Activated CD4-positive, alpha-beta T cell treated with anti-CD3 and anti-CD28 coated beads, Interleukin-2, amount 50 U/mL, for 1 hour (primary cell): ENCODE data around the gene PKD2L2.
"Not testable (repeated sequence)": the region's sequence is repeated elsewhere in the genome, so short reads cannot be mapped to it uniquely, and the experiment has no call there.

Source experiments
- DNase-seq: peaks from one replicate; pipeline ENCODE4 v3.0.0-alpha.2; 2020

The PKD2L2 gene

DNA sequence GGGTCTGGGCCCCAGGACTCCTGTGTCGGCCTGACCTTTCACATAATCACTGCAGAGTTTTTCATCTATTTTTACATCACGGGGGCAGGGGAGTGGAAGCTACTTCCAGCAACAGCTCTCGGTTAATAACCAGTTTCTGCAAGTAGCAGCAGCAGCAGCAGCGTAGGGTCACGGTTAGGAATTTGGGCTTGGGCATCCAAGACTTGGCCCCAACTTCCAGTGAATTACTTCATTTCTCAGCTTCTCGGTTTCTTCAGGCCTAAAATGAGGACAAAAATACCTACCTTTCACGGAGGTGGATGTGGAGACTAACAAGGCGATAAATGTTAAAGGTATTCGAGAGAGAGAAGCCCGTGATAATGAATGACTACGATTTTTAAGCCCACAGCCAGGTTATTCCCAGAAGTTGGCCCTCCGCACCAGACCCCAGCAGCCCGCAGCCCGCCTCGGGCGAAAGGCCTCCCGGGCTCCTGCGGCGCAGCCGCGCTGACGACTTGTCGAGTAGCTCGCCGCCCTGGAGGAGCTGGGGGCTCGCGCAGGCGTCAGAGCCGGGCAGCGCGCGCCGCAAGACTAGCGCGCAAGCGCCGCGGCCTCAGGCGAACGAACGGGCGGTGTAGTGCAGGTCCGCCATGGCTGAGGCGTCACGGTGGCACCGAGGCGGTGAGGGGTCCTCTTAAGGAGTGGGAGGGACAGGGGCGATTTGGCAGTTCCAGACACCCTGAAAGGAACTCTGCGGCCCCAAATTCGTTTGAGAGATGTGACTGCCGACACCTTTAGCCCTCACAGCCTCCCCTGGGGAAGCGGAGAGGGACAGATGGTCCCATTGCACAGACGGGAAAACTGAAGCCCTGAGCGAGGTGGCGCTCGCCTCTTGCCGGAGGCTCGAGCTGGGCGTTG is at the start of gene PKD2L2:
Gene PKD2L2 (plus strand): TSS at position 595 of the 897 bp plus-strand sequence. CDS start 35 bp downstream, at position 630.
- peak; percentile 70 for DNase-seq

DNA sequence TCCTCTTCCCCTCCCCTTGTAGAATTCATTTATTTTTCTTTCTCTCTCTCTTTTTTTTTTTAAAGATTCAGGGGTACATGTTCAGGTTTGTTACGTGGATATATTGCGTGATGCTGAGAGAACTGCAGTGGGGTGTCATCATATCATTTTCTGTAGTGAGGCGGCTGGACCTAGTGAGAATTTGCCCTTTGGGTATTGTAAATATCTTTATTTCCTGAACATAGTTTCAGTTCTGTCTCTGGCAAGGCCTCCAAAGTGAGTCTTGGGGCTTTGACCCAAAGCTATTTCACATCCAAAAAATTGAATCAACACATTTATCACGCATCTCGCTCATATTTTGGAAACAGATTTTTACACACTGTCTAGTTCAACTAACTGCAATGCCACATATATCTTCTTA is 47.0 kb upstream of the PKD2L2 start:
- DNase-seq = no peak

DNA sequence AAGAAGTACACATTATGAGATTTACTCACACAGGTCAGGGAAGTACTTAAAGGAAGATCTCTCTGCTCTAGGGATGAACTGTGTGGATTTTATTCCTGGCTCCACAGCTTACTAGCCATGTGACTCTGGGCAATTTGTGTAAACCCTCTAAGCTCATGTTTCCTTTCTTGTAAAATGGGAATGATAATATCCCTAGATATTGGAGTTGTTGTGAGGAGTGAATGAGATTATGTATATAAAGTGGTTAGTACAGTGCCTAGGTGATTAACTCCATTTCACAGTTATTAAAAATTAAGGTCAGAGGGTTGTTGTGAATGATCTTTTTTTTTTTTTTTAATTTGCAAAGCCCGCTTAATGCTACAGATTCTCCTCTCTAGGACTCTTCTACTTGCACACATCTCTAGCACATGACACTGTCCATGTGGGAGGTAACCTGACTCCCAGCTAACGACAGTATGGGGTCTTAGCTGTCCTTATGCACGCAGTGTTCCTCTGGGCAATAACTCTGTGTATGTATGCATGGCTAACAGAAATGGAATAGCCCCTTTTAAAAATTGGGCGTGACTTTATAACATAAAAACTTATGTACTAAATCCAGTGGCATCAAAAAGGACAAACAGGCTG is 45.5 kb upstream of the PKD2L2 start:
- DNase-seq = no peak

DNA sequence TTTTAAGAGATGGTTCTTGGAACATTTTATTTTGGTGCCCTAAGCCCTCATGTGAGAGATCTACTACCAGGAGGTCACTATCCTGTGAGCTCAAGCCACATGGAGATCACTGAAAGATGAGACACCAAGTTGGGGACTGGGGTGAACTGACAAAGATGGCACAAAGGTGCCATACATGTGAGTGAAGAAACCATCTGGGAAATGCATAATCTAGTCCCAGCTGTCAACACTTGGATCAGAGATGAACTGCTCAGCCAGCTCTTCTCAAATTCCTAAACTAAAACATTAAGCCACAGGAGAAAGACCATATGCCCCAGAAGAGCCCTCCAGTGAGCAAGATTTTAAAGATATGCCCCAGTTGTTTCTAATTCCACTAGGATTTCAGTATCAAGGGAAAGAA is 43.8 kb upstream of the PKD2L2 start:
- DNase-seq = no peak

DNA sequence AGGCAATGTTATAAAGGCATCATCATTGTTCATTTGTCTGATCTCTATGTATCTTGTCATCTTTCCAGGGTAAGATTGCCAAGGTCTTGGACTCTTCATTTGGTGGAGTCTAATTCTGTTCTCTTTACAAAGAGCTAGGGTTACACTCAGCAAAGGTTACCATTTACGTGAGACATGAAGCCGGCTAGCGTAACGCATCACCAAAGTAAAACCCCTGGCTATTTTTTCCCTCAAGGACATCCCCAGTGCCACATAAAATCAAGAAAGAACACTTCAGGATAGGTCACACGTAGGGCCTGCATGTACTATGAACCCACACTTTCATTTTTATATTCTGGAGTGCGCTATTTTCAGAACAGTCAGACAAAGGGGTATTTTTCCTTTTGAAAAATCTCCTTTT is 41.6 kb upstream of the PKD2L2 start:
- DNase-seq = no peak

DNA sequence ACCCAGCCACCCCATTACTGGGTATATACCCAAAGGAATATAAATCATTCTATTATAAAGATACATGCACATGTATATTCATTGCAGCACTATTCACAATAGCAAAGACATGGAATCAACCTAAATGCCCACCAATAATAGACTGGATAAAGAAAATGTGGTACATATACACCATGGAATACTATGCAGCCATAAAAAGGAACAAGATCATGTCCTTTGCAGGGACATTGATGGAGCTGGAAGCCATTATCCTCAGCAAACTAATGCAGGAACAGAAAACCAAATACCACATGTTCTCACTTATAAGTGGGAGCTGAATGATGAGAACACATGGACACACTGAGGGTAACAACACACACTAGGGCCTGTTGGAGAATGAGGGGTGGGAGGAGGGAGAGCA is 36.1 kb upstream of the PKD2L2 start:
- not testable (repeated sequence) for DNase-seq

DNA sequence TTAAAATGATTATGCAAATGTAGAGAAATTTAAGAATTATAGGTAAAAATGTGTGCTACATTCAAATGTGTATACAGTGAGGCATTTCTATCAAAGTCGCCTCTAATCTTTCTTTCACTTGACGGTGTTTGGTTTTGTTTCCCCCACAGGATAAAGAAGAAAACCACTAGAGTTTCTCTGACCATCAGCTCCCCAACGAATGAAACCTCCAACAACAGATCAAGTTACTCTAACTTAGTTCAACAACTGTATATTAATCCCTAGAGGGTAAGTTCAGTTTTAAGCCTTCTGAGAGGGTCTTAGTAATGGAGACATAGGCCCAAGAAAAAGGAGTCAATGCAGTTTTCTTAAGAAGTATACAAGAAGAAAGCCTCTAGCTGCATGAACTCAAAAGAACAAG is 33.1 kb upstream of the PKD2L2 start:
- DNase-seq = no peak

DNA sequence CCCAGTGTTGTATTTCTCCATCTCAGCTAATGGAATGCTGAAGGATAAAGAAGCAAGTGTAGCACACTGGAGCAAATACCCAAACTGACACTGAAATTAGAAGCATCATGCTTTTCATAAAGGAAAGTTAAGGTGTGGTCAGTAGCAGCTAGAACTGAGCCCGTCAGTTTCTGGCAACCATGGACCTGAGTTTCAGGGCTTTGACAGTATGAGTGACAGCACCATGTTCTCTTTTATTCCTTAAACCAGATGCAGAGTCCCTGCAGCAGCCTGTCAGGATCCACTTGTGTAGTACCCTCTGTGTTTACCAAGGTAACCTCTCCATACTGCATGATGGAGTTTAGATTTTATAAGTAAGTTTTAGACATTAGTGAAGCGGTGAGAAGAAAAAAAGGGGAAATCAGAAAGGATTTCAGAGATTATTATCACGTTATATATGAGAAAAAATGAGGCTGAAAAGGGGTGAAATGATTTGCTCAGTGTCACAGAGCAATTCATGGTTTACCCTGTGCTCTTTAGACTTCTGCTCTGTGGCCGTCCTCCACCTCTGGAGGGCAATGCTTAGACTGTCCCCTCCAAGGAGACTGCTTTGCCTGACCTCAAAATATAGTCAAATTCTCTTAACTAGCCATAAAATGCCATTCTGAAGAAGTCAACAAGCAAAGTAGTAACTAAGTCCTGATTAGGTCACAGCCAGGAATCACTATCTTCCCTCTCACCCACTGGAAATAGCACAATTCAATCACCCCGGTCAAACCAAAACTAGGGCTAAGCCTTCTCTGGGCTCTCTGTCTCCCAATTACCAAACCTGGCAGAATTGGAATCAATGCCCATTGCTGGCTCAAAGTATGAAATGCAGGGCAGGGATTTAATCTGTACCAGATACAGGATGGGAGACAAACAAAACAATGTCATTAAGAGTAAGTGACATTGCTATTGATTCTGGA is 32.1 kb upstream of the PKD2L2 start:
- no peak for DNase-seq

DNA sequence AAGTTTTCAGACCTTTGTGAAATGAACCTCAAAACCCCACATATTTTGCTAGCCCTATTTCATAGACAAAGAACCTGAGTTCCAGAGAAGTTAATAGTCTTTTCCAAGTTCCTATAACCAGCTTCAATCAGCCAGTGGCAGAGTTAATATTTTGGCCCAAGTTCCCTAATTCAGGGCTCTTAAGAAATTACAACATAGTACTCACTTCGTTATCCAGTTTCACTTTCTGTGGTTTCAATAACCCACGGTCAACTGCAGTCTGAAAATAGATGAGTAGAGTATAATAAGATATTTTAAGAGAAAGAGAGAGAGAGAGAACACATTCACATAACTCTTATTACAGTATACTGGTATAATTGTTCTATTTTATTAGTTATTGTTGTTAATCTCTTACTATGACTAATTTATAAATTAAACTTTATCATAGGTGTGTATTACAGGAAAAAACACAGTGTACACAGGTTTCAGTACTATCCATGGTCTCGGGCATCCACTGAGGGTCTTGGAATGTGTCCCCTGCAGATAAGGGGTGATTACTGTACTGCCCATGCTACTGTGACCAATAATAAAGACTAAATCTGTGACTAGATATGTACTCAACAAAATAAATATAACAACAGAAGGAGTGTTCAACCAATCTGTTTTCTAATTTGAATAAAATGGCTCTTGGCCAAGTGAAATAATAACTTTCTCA is 30.9 kb upstream of the PKD2L2 start:
- no peak for DNase-seq

DNA sequence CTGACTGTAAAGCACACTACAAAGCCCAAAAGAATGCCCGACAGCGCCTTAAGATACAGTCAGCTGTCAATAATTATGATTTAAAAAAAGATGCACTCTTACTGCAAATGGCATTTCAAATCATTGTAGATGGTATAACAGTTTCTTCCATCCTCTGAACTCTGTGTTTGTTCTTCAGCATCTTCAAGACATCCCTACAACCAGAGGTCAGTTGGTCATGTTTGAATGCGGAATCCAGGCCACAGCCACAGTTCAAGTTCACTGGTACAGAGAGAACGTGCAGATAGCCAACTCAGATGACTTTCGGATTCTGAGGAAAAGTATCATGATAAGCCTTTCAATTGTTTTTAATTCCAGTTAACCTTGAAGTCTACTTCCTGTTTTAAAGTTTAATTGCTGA is 30.3 kb upstream of the PKD2L2 start:
- DNase-seq = no peak

DNA sequence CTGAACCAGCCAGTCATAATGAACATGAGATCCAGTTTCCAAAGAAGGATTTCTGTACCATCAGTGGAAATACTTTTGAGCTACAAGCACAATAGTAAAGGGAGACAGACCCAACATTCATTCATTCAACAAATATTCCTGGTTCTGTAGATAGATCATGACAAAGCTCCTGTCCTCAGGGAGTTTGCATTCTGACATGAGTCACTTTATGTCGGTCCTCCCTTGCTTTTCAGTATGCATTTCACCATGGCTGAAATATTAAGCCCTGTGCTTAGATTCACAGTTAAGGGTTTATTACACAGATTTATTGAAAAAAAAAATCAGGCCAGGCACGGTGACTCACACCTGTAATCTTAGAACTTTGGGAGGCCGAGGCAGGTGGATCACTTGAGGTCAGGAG is 27.0 kb upstream of the PKD2L2 start:
- no peak for DNase-seq

DNA sequence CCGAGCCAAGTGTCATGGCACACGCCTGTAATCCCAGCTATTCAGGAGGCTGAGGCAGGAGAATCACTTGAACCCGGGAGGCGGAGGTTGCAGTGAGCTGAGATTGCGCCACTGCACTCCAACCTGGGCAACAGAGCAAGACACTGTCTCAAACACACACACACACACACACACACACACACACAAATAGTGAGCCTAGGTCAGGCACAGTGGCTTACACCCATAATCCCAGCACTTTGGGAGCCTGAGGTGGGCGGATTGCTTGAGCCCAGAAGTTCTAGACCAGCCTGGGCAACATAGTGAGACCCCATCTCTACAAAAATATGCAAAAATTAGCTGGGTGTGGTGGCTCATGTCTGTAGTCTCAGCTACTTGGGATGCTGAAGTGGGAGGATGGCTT is 25.6 kb upstream of the PKD2L2 start:
- not testable (repeated sequence) for DNase-seq

DNA sequence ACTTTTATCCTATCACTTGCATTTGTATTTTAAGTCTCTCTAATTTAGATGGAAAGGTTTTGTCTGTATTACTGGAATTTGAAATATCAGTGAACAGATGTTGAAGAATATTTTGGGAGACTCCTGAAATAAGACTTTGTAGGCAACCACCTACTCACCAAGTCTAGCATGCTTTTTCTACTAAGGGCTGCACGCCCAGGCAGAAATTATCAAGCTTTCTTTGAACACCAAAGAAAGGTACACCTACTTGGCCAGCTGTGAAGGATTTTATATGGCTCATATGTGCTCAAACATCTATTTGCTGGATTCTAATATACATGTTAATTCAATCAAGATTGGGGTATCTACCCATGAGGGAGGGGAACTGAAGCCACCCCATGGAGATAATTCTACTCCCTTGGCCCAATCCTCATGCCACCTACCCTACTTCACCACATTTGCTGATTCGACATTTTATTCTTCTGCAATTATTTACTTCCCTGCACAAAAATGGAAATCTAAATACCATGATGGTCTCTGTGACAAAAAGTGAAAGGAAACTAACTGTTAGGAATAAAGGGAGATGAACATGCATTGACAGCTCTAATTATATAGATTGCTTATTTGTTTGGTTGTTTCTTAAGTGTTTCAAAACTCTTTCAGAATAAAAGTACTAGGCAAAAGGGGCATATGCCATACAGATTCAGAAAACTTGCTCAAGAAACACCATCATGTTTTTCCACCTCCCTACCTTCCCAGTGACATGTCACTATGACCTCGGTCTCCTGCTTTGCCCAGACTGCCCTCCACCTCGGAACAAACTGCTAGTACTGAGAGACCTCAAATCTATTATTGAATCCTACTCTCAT is 22.5 kb upstream of the PKD2L2 start:
- no peak for DNase-seq

DNA sequence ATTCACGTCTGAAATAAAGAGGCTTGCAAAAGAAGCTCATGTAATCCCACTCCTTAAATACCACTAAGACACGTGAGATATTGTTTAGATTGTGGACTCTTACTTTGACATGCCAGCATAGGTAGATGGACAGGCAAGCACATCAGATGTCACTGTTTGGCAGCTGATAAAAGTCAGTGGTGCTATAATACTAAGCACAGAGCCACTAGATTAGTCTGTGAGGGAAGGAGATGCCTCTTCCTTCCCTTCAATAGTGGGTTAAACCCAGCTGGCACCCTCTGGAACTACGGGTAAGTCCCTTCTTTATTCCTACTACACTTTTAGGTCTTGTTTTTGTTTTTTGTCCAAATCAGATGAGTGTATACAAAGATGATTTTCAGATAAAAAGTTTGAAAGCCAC is 21.6 kb upstream of the PKD2L2 start, which contains the start of gene MYOT:
Gene MYOT (plus strand): TSS at position 197 of the 400 bp plus-strand sequence. CDS start 2,792 bp downstream, outside the sequence.
- DNase-seq = no peak

DNA sequence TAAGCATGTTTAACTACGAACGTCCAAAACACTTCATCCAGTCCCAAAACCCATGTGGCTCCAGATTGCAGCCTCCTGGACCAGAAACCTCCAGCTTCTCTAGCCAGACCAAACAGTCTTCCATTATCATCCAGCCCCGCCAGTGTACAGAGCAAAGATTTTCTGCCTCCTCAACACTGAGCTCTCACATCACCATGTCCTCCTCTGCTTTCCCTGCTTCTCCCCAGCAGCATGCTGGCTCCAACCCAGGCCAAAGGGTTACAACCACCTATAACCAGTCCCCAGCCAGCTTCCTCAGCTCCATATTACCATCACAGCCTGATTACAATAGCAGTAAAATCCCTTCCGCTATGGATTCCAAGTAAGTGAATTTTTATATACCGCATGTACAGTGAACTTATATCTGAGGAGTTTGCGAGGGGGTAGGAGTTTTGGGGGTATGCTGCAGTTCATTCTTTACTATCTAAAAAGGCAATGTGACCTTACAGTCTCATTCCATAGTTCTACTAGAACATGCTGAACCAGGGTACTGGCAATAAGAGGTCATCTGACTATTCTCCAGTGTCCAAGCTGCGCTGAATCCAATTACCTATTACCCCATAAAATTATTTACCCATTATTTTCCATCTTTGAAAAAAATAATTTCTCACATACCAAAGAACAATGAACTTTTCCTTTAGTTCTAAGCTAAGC is 18.5 kb upstream of the PKD2L2 start:
- no peak for DNase-seq

DNA sequence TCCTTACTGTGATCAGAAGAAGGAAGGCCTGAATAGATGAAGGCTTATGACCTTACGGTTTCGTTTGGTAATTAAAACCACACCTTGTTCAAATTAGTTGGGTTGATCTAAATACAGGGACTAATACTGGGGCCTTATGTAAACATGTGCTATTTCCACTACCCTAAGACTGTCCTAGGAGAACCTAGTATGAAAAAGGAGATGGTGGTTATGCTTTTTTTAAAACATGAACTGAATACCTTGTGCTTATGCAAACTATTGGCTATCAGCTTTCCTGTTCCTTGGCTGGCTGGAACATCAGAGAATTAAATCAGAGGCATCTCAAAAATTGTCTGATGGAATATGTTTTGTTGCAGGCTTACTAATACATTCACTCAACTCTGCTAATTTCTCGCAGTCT is 17.7 kb upstream of the PKD2L2 start:
- no peak for DNase-seq

DNA sequence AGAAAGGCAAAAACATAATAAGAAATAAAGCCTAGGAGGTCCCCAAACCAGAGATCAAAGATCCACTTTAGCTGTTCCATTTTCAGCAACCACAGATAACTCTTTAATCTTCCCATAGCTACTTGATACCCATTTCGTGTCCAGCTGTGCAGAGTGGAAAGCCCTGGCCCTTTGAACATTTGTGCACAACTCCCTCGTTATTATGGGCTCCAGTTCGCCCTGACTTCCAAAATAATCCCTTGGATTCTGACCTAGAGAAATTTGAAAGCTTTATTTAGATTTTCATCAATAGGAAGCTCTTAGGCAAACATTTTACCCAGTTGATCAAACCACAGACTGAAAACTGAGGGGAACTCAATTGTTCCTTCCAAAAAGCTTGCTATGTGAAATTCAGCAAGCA is 16.8 kb upstream of the PKD2L2 start:
- no peak for DNase-seq

DNA sequence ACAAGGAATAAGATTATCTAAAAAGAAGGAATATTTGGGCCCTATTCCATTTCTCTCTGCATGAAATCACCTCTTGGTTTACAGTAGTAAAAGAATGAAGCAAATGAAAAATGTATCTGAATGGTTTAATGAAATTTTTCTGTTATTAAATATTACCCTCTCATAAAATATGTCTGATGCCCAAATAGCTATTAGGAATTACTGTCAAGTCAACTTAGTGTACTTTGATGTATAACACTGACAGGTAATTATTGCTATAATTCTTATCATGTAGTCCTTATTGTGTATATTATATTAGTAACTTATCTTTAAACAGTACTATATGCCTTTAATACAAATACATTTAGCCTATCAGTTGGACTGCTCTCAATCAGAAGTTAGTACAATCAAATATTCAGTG is 13.2 kb upstream of the PKD2L2 start:
- DNase-seq = no peak

DNA sequence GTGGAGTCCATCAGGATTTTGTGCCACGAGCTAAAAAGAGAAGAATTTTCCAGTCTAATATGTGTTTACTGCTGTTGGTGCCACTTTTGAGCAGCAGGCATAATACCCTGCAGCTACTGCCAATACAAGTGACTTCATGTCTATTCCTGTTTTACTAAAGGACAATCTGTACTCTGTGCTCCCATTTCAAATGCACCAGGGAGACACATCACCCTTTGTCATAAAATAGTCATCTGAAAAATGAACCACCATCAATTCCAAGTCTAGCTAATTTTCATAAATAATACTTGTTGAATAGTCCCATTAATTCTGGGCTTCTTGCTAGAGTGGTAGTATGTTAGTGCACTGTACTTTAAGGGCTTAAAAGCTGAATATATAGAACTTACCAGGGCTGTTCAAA is 8.9 kb upstream of the PKD2L2 start:
- DNase-seq = no peak

DNA sequence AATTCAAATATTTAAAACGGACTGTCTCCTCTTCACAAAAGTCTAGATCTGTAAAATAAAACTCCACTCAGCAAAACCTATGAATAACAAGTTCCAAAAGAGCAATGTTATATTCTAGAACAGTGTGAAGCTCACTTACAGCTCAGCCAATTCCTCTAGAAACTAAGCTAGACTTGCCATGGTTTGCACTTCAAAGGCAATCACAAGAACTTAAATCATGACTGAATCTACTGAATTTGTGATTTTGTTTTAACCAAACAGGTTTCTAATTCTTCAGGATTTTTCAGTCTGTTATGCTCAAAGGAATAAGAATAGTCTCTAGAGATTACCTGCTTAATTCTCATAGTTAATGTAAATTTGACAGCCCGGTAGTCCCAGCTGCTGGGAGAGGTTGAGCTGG is 1.4 kb upstream of the PKD2L2 start:
- DNase-seq = no peak

DNA sequence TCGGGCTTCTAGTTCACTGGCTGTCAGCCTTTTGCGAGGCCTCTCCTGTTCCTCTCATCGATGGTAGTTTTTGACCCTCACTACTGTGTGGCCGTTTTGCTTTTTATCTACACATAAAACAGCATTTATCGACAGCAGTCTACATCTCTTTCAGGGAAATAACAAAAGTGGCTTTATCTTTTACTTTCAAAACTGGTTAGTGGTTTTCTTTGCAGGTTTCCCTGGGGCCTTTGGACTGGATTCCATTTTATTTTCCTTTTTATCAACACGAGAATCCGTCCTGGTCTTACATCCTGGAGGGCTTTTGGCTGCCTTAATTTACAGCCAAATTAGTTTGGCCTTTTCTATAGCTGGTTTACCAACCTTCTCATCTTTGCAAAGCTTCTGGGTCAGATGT is 793 bp upstream of the PKD2L2 start:
- no peak for DNase-seq
